GM12891 (cell line): ENCODE data around the gene KRTAP4-16.

Experiments used
- POLR2A ChIP-seq: IDR thresholded peaks from 2 replicates; pipeline ENCODE4 v1.6.1; 2011; ENCODE audit warnings: low read depth, low read length, control low read depth
- POLR2AphosphoS5 ChIP-seq: IDR thresholded peaks from 2 replicates; pipeline ENCODE4 v1.6.1; 2011; ENCODE audit warnings: low read depth, low read length, control low read depth
- TAF1 ChIP-seq: IDR thresholded peaks from 2 replicates; pipeline ENCODE4 v1.6.1; 2011; ENCODE audit warnings: low read depth, low read length, control low read depth

- TF ChIP-seq TAF1 = no peak
- TF ChIP-seq POLR2AphosphoS5 = no peak
- TF ChIP-seq POLR2A = no peak
These were observed 49.5 kb upstream of the KRTAP4-16 start for GRCh38 chr17:41151525-41151924.
